ENCODE results near the gene CPNE2.

- TF ChIP-seq ZFX (IDR thresholded peaks at IDR 0.05) (no peak), CTCF (conservative IDR thresholded peaks at IDR 0.05) (no peak)
Observed at GRCh38 chr16:57108432-57108831, 16.0 kb downstream of the CPNE2 start.
